ENCODE data around the gene SIGLEC15.

DNA sequence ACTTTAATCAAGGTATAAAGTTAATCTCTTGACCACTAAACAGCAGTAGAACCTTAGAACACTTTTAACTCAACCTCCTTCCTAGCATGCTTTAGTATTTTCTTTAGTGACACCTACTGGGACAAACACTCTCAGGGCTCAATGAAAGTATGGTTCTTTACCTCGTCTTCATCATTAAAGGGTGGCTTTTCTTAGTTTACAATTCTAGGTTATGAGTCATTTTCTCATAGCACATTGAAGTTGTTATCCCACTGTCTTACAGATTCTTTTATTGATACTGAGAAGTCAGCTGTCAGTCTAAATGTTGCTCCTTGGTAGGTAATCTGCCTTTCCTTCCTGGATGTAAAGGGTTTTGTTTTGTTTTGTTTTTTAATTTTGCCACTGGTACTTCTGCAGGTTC is 38.0 kb downstream of the SIGLEC15 start:
- TF ChIP-seq, protein P1, sequence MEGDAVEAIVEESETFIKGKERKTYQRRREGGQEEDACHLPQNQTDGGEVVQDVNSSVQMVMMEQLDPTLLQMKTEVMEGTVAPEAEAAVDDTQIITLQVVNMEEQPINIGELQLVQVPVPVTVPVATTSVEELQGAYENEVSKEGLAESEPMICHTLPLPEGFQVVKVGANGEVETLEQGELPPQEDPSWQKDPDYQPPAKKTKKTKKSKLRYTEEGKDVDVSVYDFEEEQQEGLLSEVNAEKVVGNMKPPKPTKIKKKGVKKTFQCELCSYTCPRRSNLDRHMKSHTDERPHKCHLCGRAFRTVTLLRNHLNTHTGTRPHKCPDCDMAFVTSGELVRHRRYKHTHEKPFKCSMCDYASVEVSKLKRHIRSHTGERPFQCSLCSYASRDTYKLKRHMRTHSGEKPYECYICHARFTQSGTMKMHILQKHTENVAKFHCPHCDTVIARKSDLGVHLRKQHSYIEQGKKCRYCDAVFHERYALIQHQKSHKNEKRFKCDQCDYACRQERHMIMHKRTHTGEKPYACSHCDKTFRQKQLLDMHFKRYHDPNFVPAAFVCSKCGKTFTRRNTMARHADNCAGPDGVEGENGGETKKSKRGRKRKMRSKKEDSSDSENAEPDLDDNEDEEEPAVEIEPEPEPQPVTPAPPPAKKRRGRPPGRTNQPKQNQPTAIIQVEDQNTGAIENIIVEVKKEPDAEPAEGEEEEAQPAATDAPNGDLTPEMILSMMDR (IDR thresholded peaks at IDR 0.05; ENCODE audit: low read depth, low read length): no peak
- no peak for TF ChIP-seq EZH2phosphoT487 (IDR thresholded peaks at IDR 0.05; ENCODE audit: low read depth)
